Embryonic facial prominence (tissue), 1 donor: Measurements from ENCODE around the gene AGMO.

Experiments
- DNase-seq: peaks from one replicate; pipeline ENCODE4 v3.0.0-alpha.2; 2016; ENCODE audit errors: extremely low spot score

AGMO gene

DNA sequence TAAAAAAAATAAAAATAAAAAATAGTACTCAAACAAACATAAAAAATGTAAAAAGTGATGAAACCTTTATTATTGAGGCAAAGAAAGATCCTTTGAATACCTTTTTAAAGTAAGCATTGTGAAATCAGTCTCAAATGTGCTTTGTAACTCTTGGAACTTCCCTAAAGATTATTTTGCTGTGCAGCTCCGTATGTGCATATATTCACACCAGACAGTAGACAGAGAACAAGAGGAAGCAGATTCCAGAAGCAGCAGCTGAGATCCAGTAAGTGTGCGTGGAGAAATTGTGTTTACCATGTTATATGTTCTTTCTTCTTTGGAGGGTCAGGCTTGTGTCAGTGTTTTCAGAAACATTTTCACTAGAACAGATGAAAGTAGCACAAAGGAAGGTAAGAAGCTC, 324.9 kb downstream of the AGMO start:
- DNase-seq = no peak

DNA sequence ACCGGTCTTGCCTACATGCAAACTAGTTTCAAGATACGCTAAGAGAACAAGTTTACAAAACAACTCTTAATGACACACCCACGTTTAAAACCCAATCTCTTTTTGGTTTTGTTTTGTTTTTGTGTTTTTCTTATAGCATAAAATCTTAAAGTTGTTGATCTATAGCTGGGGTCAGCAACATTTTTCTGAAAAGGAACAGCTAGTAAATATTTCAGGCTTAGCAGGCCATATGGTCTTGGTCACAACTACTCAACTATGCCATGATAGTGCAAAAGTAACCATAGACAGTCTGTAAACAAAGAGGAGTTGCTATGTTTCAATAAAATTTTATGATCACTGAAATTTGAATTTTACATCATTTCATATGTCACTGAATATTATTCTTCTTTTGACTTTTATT, 327.4 kb downstream of the AGMO start:
- DNase-seq = no peak

DNA sequence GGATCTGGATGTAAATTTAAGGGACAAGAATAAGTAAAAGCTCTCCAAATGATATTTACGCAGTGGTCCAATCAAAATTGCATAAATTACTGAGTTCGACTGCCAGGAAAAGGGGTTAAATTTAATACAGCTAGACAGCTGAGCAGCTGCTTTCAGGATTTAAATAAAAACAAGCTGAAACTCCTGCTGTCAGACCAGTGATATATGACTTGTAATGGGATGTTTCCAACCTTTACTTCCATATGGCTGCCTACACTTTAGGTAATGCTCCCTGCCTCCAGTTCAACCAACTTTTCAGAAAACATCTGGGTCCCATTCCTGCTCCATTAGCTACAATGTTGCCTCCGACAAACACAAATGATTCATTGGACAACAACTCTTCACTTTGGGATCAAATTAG, 333.0 kb downstream of the AGMO start:
- DNase-seq = peak; percentile 24

- no peak for DNase-seq
Observed at GRCh38 chr7:15225981-15226380, 335.8 kb downstream of the AGMO start.

DNA sequence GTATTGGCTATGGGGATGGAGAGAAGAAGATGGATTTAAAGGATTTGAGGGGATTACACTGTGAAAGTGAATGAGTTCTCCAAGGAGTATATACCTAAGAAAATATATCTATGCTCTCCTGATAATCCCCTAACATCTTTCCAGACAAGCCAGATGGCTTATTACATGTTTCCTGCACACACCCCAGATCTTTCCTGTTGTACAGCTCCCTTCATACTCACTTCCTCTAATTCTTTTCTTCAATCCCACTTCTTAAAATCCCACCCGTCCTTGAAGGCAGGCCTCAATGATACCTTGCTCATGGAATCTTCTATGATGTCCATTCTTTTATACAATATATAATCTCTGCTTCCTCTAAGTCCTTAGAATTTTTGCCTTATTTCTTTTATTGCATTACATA, 342.1 kb downstream of the AGMO start:
- DNase-seq = no peak

DNA sequence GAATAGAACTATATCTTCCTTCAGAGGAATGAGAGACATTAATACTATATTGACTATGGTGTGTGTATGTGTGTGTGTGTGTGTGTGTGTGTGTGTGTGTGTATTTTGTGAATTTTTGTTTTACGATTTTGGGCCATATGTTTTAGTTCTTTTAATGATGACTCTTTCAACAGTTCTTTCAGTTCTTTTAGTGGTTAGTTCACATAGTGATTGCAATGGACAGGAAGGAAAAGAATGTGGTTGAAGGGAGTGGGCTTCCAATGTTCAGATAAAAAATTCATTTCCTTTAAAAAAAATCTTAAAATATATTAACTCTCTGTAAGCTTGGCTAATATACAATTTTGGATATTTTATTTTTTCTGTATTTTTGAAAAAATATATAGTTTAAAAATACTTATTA, 343.6 kb downstream of the AGMO start:
- no peak for DNase-seq

DNA sequence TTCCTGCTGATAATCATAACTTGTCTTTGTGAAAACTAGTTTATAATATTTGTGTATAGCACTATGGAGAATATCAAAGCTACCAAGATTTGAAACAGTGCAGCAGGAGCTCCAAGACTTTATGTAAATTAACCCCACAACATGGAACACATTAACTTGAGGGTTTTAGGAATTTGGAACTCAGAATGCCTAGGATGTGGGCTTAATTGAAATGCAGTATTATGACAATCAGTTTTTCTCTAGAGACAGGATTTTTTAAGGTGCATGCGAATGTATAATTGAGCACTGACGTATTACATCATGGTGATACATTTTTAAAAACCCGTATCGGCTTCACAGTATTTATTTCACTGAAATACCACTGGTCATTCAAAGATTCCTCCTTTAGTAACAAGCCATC, 346.2 kb downstream of the AGMO start:
- DNase-seq = no peak

- no peak for DNase-seq
Observed at GRCh38 chr7:15214976-15215375, 346.8 kb downstream of the AGMO start.

GRCh38 chr7:15213093-15213492, 348.7 kb downstream of the AGMO start:
- no peak for DNase-seq

DNA sequence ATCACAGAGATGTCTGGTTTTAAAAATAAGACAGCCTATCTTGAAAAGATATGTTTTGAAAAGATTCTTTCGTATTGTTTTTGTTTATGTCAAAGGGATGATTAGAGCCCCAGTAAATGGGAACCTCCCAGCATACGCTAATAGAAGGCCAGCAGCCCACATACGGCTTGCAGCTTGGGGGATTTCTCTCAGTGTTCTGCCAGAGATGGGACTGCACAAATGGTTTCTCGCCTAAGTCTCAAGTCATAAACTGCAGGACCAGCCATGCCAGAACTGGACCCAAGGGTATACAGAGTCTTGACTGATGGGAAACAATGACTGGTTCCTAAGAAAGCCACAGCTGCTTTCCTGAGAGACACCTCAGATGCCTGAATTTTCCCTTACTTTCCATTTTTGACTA, 352.4 kb downstream of the AGMO start:
- no peak for DNase-seq

DNA sequence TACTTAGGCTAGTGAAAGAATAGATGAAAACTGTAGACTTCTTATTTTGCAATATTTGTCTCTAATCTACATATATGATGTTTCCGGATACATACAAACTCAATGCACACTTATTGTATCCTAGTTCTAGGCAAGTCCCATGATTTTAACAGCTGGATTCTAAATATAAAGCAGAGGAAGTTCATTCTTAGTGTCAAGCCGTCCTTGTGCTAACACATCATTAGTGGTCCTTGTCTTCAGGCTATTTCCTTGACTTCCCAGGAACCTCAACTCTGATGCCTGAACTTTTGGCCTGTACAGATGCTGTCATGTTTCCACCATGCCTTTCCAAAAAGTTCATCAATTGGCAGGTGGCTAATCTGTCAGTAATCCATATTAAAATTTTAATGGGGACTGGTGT, 357.4 kb downstream of the AGMO start:
- no peak for DNase-seq

GRCh38 chr7:15199482-15199881, 362.3 kb downstream of the AGMO start:
- peak; percentile 34 for DNase-seq

DNA sequence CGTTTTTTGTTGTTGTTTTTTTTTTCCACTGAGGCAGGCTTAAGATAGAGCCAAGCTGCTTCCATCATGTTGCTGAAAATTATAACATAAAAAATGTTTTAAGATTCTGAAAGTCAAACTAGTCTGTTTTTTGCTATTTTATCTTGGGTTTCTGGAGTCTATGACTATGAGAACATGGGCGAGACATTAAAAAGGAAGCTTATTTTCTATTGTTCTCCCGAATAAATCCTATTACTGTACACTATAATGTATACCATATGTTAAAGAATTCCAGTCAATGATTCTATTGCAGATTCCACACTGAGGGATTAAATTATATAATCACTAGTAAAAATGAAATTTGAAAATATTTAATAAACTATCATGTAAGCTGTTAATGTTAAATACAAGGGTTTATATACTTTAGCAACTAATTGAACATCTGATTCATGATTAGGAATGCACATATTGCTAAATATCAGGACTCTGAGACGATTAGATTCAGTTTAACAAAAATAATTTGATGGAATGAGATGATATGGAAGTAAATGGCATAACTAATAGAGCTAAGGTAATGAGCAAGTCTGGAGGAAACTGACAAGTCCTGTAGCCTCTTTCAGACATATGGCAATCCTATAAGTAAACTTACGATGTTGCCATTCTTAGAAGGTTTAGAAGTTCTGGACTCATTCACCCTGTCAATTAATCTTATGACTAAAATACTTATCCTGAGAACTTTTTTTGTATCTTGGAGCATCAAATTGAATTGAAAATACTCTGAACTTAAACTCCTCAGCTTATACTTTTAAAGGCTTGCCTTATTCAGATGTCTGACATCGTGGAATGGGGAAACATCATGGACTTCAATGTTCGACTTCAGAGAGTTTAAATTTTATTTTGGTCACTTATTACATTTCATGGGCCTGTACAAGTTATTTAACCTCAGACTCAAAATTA, 364.5 kb downstream of the AGMO start:
- no peak for DNase-seq

- DNase-seq = no peak
Observed at GRCh38 chr7:15178065-15178464, 383.8 kb downstream of the AGMO start.

DNA sequence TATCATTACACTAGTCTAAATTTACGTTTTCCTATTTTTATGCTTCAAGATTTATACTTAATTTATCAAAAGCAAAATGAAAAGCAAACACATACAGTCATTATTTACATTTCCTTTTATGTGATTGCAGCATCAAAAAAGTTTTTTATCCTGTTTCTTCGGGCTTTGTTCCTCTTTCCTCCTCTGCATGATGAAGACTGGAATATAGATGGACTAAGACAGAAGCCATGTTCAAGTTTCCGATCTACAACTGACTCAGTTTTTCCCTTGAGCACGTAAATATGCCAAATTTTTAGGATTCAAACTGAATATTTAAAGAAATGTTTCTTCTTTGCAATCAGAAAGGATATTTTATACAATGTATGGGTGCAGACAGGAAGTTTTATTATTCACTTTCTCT, 385.7 kb downstream of the AGMO start:
- no peak for DNase-seq

DNA sequence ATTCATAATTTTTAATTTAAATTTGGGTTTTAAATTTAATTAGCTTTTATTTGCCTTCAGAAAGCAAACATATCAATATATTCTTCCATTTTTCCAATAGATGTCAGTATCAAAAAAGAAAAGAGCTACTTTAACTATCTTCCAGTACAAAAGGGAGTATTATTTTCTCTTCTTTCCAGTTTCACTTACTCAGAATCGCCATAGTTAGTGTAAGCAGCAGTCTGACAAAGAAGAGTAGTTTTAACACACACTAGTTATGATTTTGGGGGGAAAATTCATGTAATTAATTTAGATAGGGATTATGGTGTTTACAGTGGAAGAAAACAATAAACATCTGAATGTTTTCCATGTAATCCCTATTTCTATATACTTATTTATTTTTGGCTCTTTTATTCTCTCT, 386.7 kb downstream of the AGMO start:
- no peak for DNase-seq

DNA sequence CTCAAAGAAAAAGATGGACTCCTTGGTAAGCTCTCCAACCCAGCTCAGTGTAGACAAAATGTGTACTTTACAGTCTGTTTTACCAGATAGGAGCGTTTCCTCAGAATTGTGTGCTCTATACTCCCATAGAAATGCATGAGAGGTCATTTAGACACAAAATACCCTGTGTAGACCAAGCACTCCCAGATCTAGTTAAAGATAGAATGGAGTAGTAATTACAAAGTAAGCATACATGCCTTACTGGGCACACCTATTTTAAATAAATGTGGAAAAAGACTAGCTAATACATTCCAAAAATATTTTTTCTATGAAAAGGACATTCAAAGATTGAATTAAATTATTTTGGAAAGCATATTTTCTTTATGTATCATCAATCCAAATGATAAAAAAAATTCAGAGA, 387.3 kb downstream of the AGMO start:
- DNase-seq = no peak

DNA sequence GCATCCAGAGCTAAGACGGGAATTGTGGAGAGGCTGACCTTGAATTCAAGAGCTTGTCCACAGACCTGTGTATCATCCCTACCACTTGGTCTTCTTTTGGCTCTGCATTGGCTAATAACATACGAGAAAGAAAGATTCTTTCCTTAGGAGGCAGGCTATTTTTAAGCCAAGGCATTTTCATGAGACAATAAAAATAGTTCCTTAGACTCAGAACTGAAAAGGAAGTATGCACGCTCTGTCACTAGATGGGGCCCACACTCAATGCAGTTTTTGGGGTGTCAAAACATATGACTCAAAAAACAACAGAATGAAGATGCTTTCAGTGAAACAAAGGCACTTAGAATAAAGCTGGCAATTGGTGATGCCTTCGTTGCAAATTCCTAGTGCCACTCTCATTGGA, 393.3 kb downstream of the AGMO start:
- DNase-seq = no peak

GRCh38 chr7:15167912-15168311, 393.9 kb downstream of the AGMO start:
- no peak for DNase-seq

DNA sequence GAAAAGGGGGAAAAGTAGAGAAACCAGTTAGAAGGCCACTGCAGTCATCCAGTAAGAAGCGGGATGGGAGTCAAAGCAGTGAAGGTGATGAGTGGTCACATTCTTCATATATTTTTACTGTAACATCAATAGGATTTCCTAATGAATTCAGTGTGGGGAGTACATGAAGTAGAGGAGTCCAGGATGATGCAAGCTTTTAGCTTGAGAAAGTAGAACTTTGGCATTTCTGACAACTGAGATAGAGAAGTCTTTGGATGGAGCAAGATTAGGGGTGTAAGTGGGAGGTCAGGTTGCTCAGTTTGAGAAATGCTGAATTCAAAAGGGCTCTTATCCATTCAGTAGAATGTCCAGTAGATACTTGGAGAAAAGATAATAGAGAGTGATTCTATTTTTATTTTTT, 395.2 kb downstream of the AGMO start:
- no peak for DNase-seq

- no peak for DNase-seq
Observed at GRCh38 chr7:15159261-15159660, 402.6 kb downstream of the AGMO start.

DNA sequence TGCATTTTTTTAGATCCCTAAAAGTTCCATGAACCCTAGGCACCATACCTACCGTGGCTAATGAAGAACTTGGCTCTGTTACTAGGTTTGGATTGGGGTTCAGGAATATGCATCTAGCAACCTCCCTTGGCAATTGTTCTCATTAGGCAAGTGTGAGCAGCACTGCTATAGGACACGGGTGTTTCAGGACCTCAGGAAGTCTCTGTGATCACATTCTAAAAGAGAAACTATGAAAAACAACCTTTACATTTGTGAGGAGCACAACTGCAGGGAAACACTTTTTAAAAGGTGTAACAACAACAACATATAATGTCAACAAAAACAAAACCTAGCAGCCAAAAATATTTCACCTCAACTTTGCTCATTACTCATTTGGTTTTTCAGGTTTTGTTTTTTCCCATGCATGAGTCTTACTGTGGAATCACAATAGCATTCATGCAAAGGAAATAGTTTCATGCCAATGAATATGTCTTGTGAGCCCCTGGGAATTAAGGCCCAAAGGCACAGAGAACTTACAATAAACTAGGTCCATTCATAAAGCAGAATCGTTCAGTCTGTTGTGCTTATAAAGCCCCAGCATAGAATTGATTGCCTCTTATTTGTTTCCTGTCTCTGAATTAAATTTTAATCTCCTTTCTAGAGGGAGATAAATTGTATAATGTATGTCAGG, 403.5 kb downstream of the AGMO start:
- no peak for DNase-seq
